A549 (cell line): ENCODE measurements around the gene KAT2B. TPM values are rescaled to one million over a fixed set of nuclear protein-coding genes. Genes with fewer than 3 reads are reported as not detected.

ENCODE experiments used
- ATAC-seq, 2 experiments: fragments of 200-7000 bp in 1 of 2; fragments of >200 bp in 1 of 2; cut with Nextera tagmentation in 1 of 2; cut with Tn5 transposase in 1 of 2; 3 replicates each; pipeline versions ENCODE4 v1.8.0 to v1.9.1; 2018 to 2020; ENCODE audit warnings: mild to moderate bottlenecking in 1 of 2, moderate library complexity in 1 of 2
- CTCF ChIA-PET: fragments of 300-600 bp; sonication (Branson Sonifier 250); formaldehyde crosslinking; extraction: SDS; loops from one replicate; lab custom pipeline; 2021; ENCODE audit warnings: antibody characterized with exemption, inconsistent platforms; lab: Yijun Ruan, JAX
- POLR2A ChIA-PET: fragments of 350-600 bp; formaldehyde crosslinking; extraction: SDS; loops from one replicate; lab custom pipeline; 2021; ENCODE audit warnings: antibody characterized with exemption, inconsistent platforms; lab: Yijun Ruan, JAX
- DNase-seq, 2 experiments: peaks; one replicate each; pipeline versions ENCODE4 v3.0.0 to v3.0.0-alpha.2; 2011 to 2016; ENCODE audit warnings: low read depth in 1 of 2, low spot score in 1 of 2
- FAIRE-seq: peaks from 2 replicates; lab custom pipeline; 2011; peaks lifted over from hg19 to GRCh38; lab: Jason Lieb, UNC
- H3K27ac ChIP-seq, 2 experiments: fragments of >200 bp; sonication (Bioruptor Twin); formaldehyde crosslinking; 3 replicates each; pipeline ENCODE4 v1.5.1; 2016 to 2017
- H3K4me1 ChIP-seq: fragments of >200 bp; sonication (Bioruptor Twin); formaldehyde crosslinking; 3 replicates; pipeline ENCODE4 v1.6.1; 2016
- H3K4me2 ChIP-seq: fragments of >200 bp; sonication (Bioruptor Twin); formaldehyde crosslinking; 3 replicates; pipeline ENCODE4 v1.6.1; 2016
- H3K4me3 ChIP-seq: fragments of >200 bp; sonication (Bioruptor Twin); formaldehyde crosslinking; 3 replicates; pipeline ENCODE4 v1.5.1; 2016
- H3K9me3 ChIP-seq: fragments of >200 bp; sonication (Bioruptor Twin); formaldehyde crosslinking; 3 replicates; pipeline ENCODE4 v1.6.1; 2016
- BHLHE40 ChIP-seq: IDR thresholded peaks from 2 replicates; pipeline ENCODE4 v1.6.1; 2012; ENCODE audit warnings: low read depth, low read length, inconsistent platforms
- CBX2 ChIP-seq: fragments of 200-600 bp; sonication (generic); IDR thresholded peaks from 2 replicates; pipeline ENCODE4 v1.6.1; 2016; ENCODE audit warnings: low read depth, mild to moderate bottlenecking, borderline replicate concordance
- CHD4 ChIP-seq: fragments of 200-600 bp; sonication (generic); IDR thresholded peaks from 2 replicates; pipeline ENCODE4 v1.6.1; 2016; ENCODE audit warnings: antibody characterized with exemption, mild to moderate bottlenecking, borderline replicate concordance
- E2F6 ChIP-seq: IDR thresholded peaks from 2 replicates; pipeline ENCODE4 v1.6.1; 2012; ENCODE audit warnings: low read depth, borderline replicate concordance
- ELK1 ChIP-seq: fragments of 150-350 bp; IDR thresholded peaks from 2 replicates; pipeline ENCODE4 v1.6.1; 2014; ENCODE audit warnings: low read depth, mild to moderate bottlenecking, low read length
- FOSL2 ChIP-seq, 2 experiments: fragments of 450-650 bp in 1 of 2; fragments of >200 bp in 1 of 2; sonication (Bioruptor Twin) in 1 of 2; formaldehyde crosslinking; IDR thresholded peaks; 2 replicates each; pipeline versions ENCODE4 v1.5.0 to v1.6.1; 2016 to 2020; ENCODE audit warnings: mild to moderate bottlenecking in 1 of 2, moderate library complexity in 1 of 2
- HDAC2 ChIP-seq: fragments of 200-600 bp; sonication (generic); IDR thresholded peaks from 2 replicates; pipeline ENCODE4 v1.6.1; 2016
- HEYL ChIP-seq: fragments of 250-450 bp; sonication (Bioruptor Pico); IDR thresholded peaks from 2 replicates; pipeline ENCODE4 v1.8.0; 2021; ENCODE audit warnings: mild to moderate bottlenecking, moderate library complexity
- HOXA7 ChIP-seq: fragments of 250-450 bp; sonication (Bioruptor Pico); IDR thresholded peaks from 2 replicates; pipeline ENCODE4 v1.5.0; 2020; ENCODE audit warnings: mild to moderate bottlenecking, moderate library complexity
- HOXB13 ChIP-seq: fragments of 250-450 bp; sonication (Bioruptor Pico); IDR thresholded peaks from 2 replicates; pipeline ENCODE4 v1.5.0; 2020; ENCODE audit warnings: low read depth, mild to moderate bottlenecking, moderate library complexity
- JUNB ChIP-seq: fragments of >200 bp; sonication (Bioruptor Twin); formaldehyde crosslinking; IDR thresholded peaks from 2 replicates; pipeline ENCODE4 v1.6.1; 2016
- KDM5A ChIP-seq: fragments of 200-600 bp; sonication (generic); IDR thresholded peaks from 2 replicates; pipeline ENCODE4 v1.6.1; 2016; ENCODE audit warnings: antibody characterized with exemption, mild to moderate bottlenecking
- MAFK ChIP-seq: fragments of 450-650 bp; IDR thresholded peaks from 2 replicates; pipeline ENCODE4 v1.6.1; 2014; ENCODE audit not compliant: partially characterized antibody
- MAZ ChIP-seq: fragments of 150-350 bp; IDR thresholded peaks from 2 replicates; pipeline ENCODE4 v1.6.1; 2014; ENCODE audit warnings: antibody characterized with exemption, low read depth, low read length, borderline replicate concordance
- NPAS2 ChIP-seq: fragments of 250-450 bp; sonication (Bioruptor Pico); IDR thresholded peaks from 2 replicates; pipeline ENCODE4 v1.8.0; 2022; ENCODE audit warnings: mild to moderate bottlenecking, moderate library complexity, borderline replicate concordance
- PHF8 ChIP-seq: fragments of 200-600 bp; sonication (generic); IDR thresholded peaks from 2 replicates; pipeline ENCODE4 v1.6.1; 2016; ENCODE audit warnings: low read depth, mild to moderate bottlenecking, antibody characterized with exemption, moderate library complexity, borderline replicate concordance
- REST ChIP-seq: fragments of 200-600 bp; sonication (generic); IDR thresholded peaks from 2 replicates; pipeline ENCODE4 v1.6.1; 2016; ENCODE audit warnings: antibody characterized with exemption, mild to moderate bottlenecking, moderate library complexity
- RFX5 ChIP-seq: fragments of 450-650 bp; IDR thresholded peaks from 2 replicates; pipeline ENCODE4 v1.7.1; 2014; ENCODE audit warnings: antibody characterized with exemption, mild to moderate bottlenecking, moderate library complexity
- TFCP2L1 ChIP-seq: fragments of 250-450 bp; sonication (Bioruptor Pico); IDR thresholded peaks from 2 replicates; pipeline ENCODE4 v1.5.0; 2021; ENCODE audit warnings: mild to moderate bottlenecking
- TP53 ChIP-seq: fragments of 250-450 bp; sonication (Bioruptor Pico); IDR thresholded peaks from 2 replicates; pipeline ENCODE4 v1.5.0; 2021; ENCODE audit warnings: mild to moderate bottlenecking, moderate library complexity
- USF2 ChIP-seq: fragments of 450-650 bp; IDR thresholded peaks from 2 replicates; pipeline ENCODE4 v1.6.1; 2014; ENCODE audit warnings: antibody characterized with exemption
- ZFP36 ChIP-seq: fragments of 450-650 bp; IDR thresholded peaks from 2 replicates; pipeline ENCODE4 v1.6.1; 2014; ENCODE audit warnings: borderline replicate concordance; ENCODE audit not compliant: partially characterized antibody
- ZNF302 ChIP-seq: fragments of 250-450 bp; sonication (Bioruptor Pico); IDR thresholded peaks from 2 replicates; pipeline ENCODE4 v1.9.0; 2021; ENCODE audit warnings: inconsistent platforms, mild to moderate bottlenecking, moderate library complexity
- ZSCAN20 ChIP-seq: fragments of 250-450 bp; sonication (Bioruptor Pico); IDR thresholded peaks from 2 replicates; pipeline ENCODE4 v1.8.0; 2022; ENCODE audit warnings: mild to moderate bottlenecking, moderate library complexity
- WGBS: methylation state at CpG from one replicate; pipeline ENCODE4 v1.1.6; 2017; ENCODE audit errors: missing lambda C conversion rate; 5-methylcytosine and 5-hydroxymethylcytosine counted together
- polyA plus RNA-seq, 4 experiments: library from polyadenylated mRNA; depleted of rRNA in 3 of 4; stranded (reverse); fragments of >200 nt; fragmentation: RNase III in 1 of 4; extraction: RNeasy Plus Mini Kit Qiagen cat#74134 plus additional on column Dnase treatment in 1 of 4; gene quantifications; 2 replicates in 3 of 4; 3 replicates in 1 of 4; pipeline ENCODE4 v1.2.3, GENCODE V29; 2011 to 2017
- TF ChIP-seq, protein P1 (sequence below): fragments of 250-450 bp; sonication (Bioruptor Pico); IDR thresholded peaks from 2 replicates; pipeline ENCODE4 v1.5.0; 2021; ENCODE audit warnings: mild to moderate bottlenecking, moderate library complexity, borderline replicate concordance
- TF ChIP-seq, protein P2 (sequence below): fragments of >200 bp; sonication (Bioruptor Twin); formaldehyde crosslinking; IDR thresholded peaks from 2 replicates; pipeline ENCODE4 v1.6.1; 2016

KAT2B gene
- polyA plus RNA-seq, 2 of the 4 experiments (the other 2 are of a cell fraction), result 7.2 to 11.9 TPM

GRCh38 chr3:20110826-20111225, 70.6 kb downstream of the KAT2B start:
- WGBS, result 92% methylated on average over 5 of the region's 5 CpGs
- Histone ChIP-seq H3K4me3 (no peak overlapping the region), H3K9me3 (no peaks in the 10 kb centered on the region), H3K27ac (no peak overlapping the region), H3K4me1 (peaks cover 23% of the 10 kb centered on the region), H3K4me2 (no peak overlapping the region)
- DNase-seq (no peak), ATAC-seq (no peak), FAIRE-seq (no peak)
- CTCF ChIA-PET, result interaction anchor here (1.2 kb wide), 1 partner anchor 10 kb away, joined by 3 read pairs; no protein-coding TSS in a partner anchor
- POLR2A ChIA-PET, result no interaction called here
- no peak for TF ChIP-seq ZNF302 (CRISPR knock-in tag)
- TF ChIP-seq ZFP36, result no peak
- peak; percentile 79 for TF ChIP-seq MAFK
- no peak for TF ChIP-seq ZSCAN20 (CRISPR knock-in tag)

DNA sequence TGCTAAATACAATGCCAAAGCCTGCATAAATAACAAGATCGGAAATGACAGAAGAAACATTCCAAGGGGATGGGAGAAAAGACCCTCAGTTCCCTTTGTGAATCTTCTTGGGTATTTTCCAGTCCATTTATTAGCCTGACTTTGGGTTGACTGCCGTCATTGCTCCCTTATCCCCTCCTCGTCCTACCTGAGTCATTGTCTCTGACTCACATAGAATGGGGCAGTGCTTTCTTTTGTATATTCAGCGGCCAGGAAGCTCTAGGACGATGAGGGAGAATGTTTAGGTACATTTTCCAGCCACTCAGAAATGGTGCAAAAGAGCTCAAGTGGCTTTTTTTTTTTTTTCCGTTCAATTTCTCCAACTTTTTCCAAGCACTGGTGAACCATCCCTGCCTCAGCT, 71.6 kb downstream of the KAT2B start:
- H3K27ac ChIP-seq, result peak overlapping the region in 1 of 2 experiments; percentile 50; a peak in 2 of 6 replicates
- POLR2A ChIA-PET, result interaction anchor here (1.0 kb wide), 1 partner anchor 58 kb away, joined by 3 read pairs; no protein-coding TSS in a partner anchor
- peak; percentile 92 to 98 for ATAC-seq
- TF ChIP-seq REST, result no peak
- no peak for TF ChIP-seq HEYL (CRISPR knock-in tag)
- no peak for TF ChIP-seq HOXB13 (CRISPR knock-in tag)
- no peak for TF ChIP-seq USF2
- TF ChIP-seq JUNB, result no peak
- no peak for TF ChIP-seq HDAC2
- no peak for TF ChIP-seq FOSL2 (IDR thresholded peaks at IDR 0.05)
- TF ChIP-seq FOSL2 (CRISPR knock-in tag; IDR thresholded peaks at IDR 0.05), result no peak; the same call in 1 of the 2 replicates
- TF ChIP-seq CHD4, result no peak
- TF ChIP-seq, all 56 proteins: peak for 0
- peak; percentile 14 to 21 for DNase-seq
- CTCF ChIA-PET, result interaction anchor here (0.9 kb wide), 1 partner anchor 10 kb away, joined by 4 read pairs; no protein-coding TSS in a partner anchor
- WGBS, result 29% methylated on average over 6 of the region's 6 CpGs
- peak; percentile 7 for FAIRE-seq
- Histone ChIP-seq H3K9me3 (no peaks in the 10 kb centered on the region), H3K4me1 (peaks cover 23% of the 10 kb centered on the region), H3K4me2 (peak overlapping the region; percentile 40), H3K4me3 (no peak overlapping the region)

- ChIA-PET POLR2A (no interaction called here), CTCF (interaction anchor here (0.8 kb wide), 1 partner anchor 11 kb away, joined by 3 read pairs; no protein-coding TSS in a partner anchor)
- no peak for FAIRE-seq
- Histone ChIP-seq H3K4me2 (no peak overlapping the region), H3K4me1 (no peaks in the 10 kb centered on the region), H3K4me3 (no peak overlapping the region), H3K9me3 (no peaks in the 10 kb centered on the region), H3K27ac (no peak overlapping the region)
- ATAC-seq, result no peak
- WGBS, result 81% methylated on average over 3 of the region's 3 CpGs
- no peak for DNase-seq
- TF ChIP-seq E2F6 (no peak), CHD4 (no peak), MAZ (no peak), RFX5 (no peak), HOXA7 (CRISPR knock-in tag) (no peak), KDM5A (no peak), ELK1 (no peak), CBX2 (no peak), NPAS2 (CRISPR knock-in tag) (no peak), TFCP2L1 (CRISPR knock-in tag) (no peak), PHF8 (no peak), TP53 (CRISPR knock-in tag) (no peak), BHLHE40 (no peak)
- TF ChIP-seq, protein P1, sequence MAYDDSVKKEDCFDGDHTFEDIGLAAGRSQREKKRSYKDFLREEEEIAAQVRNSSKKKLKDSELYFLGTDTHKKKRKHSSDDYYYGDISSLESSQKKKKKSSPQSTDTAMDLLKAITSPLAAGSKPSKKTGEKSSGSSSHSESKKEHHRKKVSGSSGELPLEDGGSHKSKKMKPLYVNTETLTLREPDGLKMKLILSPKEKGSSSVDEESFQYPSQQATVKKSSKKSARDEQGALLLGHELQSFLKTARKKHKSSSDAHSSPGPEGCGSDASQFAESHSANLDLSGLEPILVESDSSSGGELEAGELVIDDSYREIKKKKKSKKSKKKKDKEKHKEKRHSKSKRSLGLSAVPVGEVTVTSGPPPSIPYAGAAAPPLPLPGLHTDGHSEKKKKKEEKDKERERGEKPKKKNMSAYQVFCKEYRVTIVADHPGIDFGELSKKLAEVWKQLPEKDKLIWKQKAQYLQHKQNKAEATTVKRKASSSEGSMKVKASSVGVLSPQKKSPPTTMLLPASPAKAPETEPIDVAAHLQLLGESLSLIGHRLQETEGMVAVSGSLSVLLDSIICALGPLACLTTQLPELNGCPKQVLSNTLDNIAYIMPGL (CRISPR knock-in tag), result no peak
- TF ChIP-seq, protein P2, sequence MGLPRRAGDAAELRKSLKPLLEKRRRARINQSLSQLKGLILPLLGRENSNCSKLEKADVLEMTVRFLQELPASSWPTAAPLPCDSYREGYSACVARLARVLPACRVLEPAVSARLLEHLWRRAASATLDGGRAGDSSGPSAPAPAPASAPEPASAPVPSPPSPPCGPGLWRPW, result no peak
These were observed 80.8 kb downstream of the KAT2B start for GRCh38 chr3:20121088-20121487.
